ENCODE data around the gene SYNE4. TPM values are rescaled to one million over a fixed set of nuclear protein-coding genes. Genes with fewer than 3 reads are reported as not detected.
"Not testable (repeated sequence)": the region's sequence is repeated elsewhere in the genome, so short reads cannot be mapped to it uniquely, and the experiment has no call there.

Gene SYNE4
- total and polyA plus RNA-seq, 2 donors from 2014 or later, result 7.0 to 15.7 TPM

DNA sequence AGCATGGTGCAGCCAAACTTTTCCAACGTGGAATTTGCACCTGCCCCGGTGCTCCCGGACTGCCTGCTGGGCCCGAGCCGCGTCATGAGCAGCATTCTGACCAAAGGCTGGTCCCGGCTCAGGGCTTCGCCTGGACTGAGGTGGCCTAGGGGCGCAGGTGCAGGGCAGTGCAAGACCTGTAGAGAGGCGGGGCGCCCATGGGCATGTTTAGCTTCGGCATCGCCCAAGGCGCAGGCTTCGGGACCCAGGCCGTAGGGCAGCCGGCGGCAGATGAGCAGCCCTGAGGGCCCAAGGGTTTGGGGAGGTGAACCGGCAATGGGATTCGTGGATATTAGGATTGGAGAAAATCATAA is 48.7 kb downstream of the SYNE4 start:
- Histone ChIP-seq H3K9ac (ENCODE audit: low read length in 3 of 3) (no peak overlapping the region), H3K27me3 (ENCODE audit: control insufficient read depth, insufficient read depth, low read length) (peaks cover 6% of the 10 kb centered on the region), H3K4me1 (ENCODE audit: control insufficient read depth in 2 of 3, insufficient read depth in 2 of 3, low read depth in 1 of 3, low read length in 3 of 3) (no peaks in the 10 kb centered on the region), H3K4me3 (ENCODE audit: low read length in 3 of 3) (no peak overlapping the region), H3K9me3 (ENCODE audit: control insufficient read depth in 2 of 3, insufficient read depth in 1 of 3, low read length in 3 of 3) (no peaks in the 10 kb centered on the region), H3K27ac (ENCODE audit: low read depth in 2 of 2, low read length in 2 of 2) (no peak overlapping the region), H3K36me3 (ENCODE audit: control insufficient read depth in 2 of 3, insufficient read depth in 3 of 3, low read length in 3 of 3) (no peaks in the 10 kb centered on the region)
- FAIRE-seq, result no peak
- no peak for TF ChIP-seq CTCF (IDR thresholded peaks at IDR 0.05; ENCODE audit: borderline replicate concordance, extremely low read depth, insufficient read depth)
- intact Hi-C loops (cut with DNase I), result no loop called here
- no peak for DNase-seq

- TF ChIP-seq CTCF (IDR thresholded peaks at IDR 0.05; ENCODE audit: borderline replicate concordance, extremely low read depth, insufficient read depth), result peak; percentile 13
- Histone ChIP-seq H3K4me3 (ENCODE audit: low read length in 3 of 3) (no peak overlapping the region), H3K9ac (ENCODE audit: low read length in 3 of 3) (no peak overlapping the region), H3K4me1 (ENCODE audit: control insufficient read depth in 2 of 3, insufficient read depth in 2 of 3, low read depth in 1 of 3, low read length in 3 of 3) (no peaks in the 10 kb centered on the region), H3K36me3 (ENCODE audit: control insufficient read depth in 2 of 3, insufficient read depth in 3 of 3, low read length in 3 of 3) (no peaks in the 10 kb centered on the region), H3K27ac (ENCODE audit: low read depth in 2 of 2, low read length in 2 of 2) (no peak overlapping the region), H3K9me3 (ENCODE audit: control insufficient read depth in 2 of 3, insufficient read depth in 1 of 3, low read length in 3 of 3) (no peaks in the 10 kb centered on the region), H3K27me3 (ENCODE audit: control insufficient read depth, insufficient read depth, low read length) (peaks cover 6% of the 10 kb centered on the region)
- intact Hi-C loops (cut with DNase I), result no loop called here
- DNase-seq (peak in 1 of 5 donors; percentile 85), FAIRE-seq (no peak)
Observed at GRCh38 chr19:35959040-35959967, 49.3 kb downstream of the SYNE4 start.

DNA sequence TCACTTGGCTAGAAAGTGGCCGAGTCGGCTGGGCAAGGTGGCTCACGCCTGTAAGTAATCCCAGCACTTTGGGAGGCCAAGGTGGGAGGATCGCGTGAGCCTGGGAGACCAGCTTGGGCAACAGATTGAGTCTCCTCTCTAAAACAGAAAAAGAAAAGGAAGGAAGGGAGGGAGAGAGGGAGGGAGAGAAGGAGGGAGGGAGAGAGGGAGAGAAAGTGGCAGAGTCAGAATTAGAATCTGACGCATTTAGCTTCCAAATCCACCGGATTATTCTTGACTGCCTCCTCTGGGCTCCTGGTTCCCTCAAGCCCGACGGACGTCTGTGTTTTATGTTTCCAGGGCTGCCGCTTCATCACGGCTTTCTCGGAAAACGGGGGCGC is 50.0 kb downstream of the SYNE4 start:
- Histone ChIP-seq H3K4me3 (ENCODE audit: low read length in 3 of 3) (no peak overlapping the region), H3K9ac (ENCODE audit: low read length in 3 of 3) (no peak overlapping the region), H3K36me3 (ENCODE audit: control insufficient read depth in 2 of 3, insufficient read depth in 3 of 3, low read length in 3 of 3) (no peaks in the 10 kb centered on the region), H3K27me3 (ENCODE audit: control insufficient read depth, insufficient read depth, low read length) (peaks cover 6% of the 10 kb centered on the region), H3K9me3 (ENCODE audit: control insufficient read depth in 2 of 3, insufficient read depth in 1 of 3, low read length in 3 of 3) (no peaks in the 10 kb centered on the region), H3K27ac (ENCODE audit: low read depth in 2 of 2, low read length in 2 of 2) (no peak overlapping the region), H3K4me1 (ENCODE audit: control insufficient read depth in 2 of 3, insufficient read depth in 2 of 3, low read depth in 1 of 3, low read length in 3 of 3) (no peaks in the 10 kb centered on the region)
- no peak for TF ChIP-seq CTCF (IDR thresholded peaks at IDR 0.05; ENCODE audit: borderline replicate concordance, extremely low read depth, insufficient read depth)
- intact Hi-C loops (cut with DNase I), result no loop called here
- DNase-seq, result no peak
- no peak for FAIRE-seq

GRCh38 chr19:35957411-35957810 is 51.2 kb downstream of the SYNE4 start:
- H3K27ac ChIP-seq (ENCODE audit: low read depth in 2 of 2, low read length in 2 of 2); H3K27me3 ChIP-seq (ENCODE audit: control insufficient read depth, insufficient read depth, low read length); DNase-seq; intact Hi-C loops (cut with DNase I); H3K4me3 ChIP-seq (ENCODE audit: low read length in 3 of 3); H3K4me1 ChIP-seq (ENCODE audit: control insufficient read depth in 2 of 3, insufficient read depth in 2 of 3, low read depth in 1 of 3, low read length in 3 of 3); FAIRE-seq; H3K9ac ChIP-seq (ENCODE audit: low read length in 3 of 3); H3K9me3 ChIP-seq (ENCODE audit: control insufficient read depth in 2 of 3, insufficient read depth in 1 of 3, low read length in 3 of 3); H3K36me3 ChIP-seq (ENCODE audit: control insufficient read depth in 2 of 3, insufficient read depth in 3 of 3, low read length in 3 of 3): not testable (repeated sequence)
